Prostate gland (tissue), 2 donors: ENCODE data around the gene ROR1. TPM values are rescaled to one million over a fixed set of nuclear protein-coding genes. Genes with fewer than 3 reads are reported as not detected.

ENCODE experiments used
- DNase-seq: peaks from one replicate; pipeline ENCODE4 v3.0.0-alpha.2; 2019; ENCODE audit warnings: low spot score
- H3K27ac ChIP-seq, 2 donors: fragments of 200-600 bp; sonication (generic); 2 replicates each; pipeline ENCODE4 v1.5.1; 2017 to 2019
- H3K27me3 ChIP-seq: fragments of 200-600 bp; sonication (generic); replicated peaks from 2 replicates; pipeline ENCODE4 v1.5.1; 2019; ENCODE audit not compliant: insufficient read depth
- H3K36me3 ChIP-seq, 2 donors: fragments of 200-600 bp; sonication (generic); 1 replicate in 1 of 2; 2 replicates in 1 of 2; pipeline versions ENCODE4 v1.5.1 to v1.8.1; 2017 to 2019
- H3K4me1 ChIP-seq: fragments of 200-600 bp; sonication (generic); replicated peaks from 2 replicates; pipeline ENCODE4 v1.5.1; 2019
- H3K4me3 ChIP-seq, 2 donors: fragments of 200-600 bp; sonication (generic); 2 replicates each; pipeline ENCODE4 v1.5.1; 2017 to 2019
- H3K9me3 ChIP-seq: fragments of 200-600 bp; sonication (generic); 2 replicates; pipeline ENCODE4 v1.5.1; 2017
- CTCF ChIP-seq, 4 experiments: fragments of 200-600 bp in 2 of 4; fragments of 450-650 bp in 2 of 4; sonication (generic) in 2 of 4; IDR thresholded peaks; 1 replicate in 3 of 4; 2 replicates in 1 of 4; pipeline ENCODE4 v1.5.1; 2016 to 2019; ENCODE audit warnings: antibody characterized with exemption in 4 of 4, mild to moderate bottlenecking in 2 of 4, moderate library complexity in 2 of 4
- POLR2A ChIP-seq: fragments of 450-650 bp; IDR thresholded peaks from one replicate; pipeline ENCODE4 v1.6.1; 2016; ENCODE audit warnings: antibody characterized with exemption, mild to moderate bottlenecking
- POLR2AphosphoS5 ChIP-seq: sonication (generic); formaldehyde crosslinking; IDR thresholded peaks from one replicate; pipeline ENCODE4 v1.6.1; 2017; ENCODE audit warnings: antibody characterized with exemption
- WGBS: methylation state at CpG from one replicate; pipeline ENCODE4 v1.1.5; 2018; 5-methylcytosine and 5-hydroxymethylcytosine counted together
- intact Hi-C: fragments of 100-400 bp; cut with DNase I; formaldehyde crosslinking; loops from one replicate; pipeline ENCODE4 v1.14.2; 2022
- total RNA-seq, 2 donors: library from RNA; depleted of rRNA; stranded (reverse); fragments of >200 nt; gene quantifications; one replicate each; pipeline ENCODE4 v1.1.0, GENCODE V29; 2016

ROR1 gene
- total RNA-seq, 2 donors from 2014 or later: 7.3 to 11.1 TPM

GRCh38 chr1:63893976-63894375 is 120.2 kb downstream of the ROR1 start:
- intact Hi-C loops: no loop called here
- 92% methylated on average over 3 of the region's 3 CpGs for WGBS
- no peak for TF ChIP-seq POLR2A
- TF ChIP-seq CTCF (IDR thresholded peaks at IDR 0.05): no peak
- no peak for TF ChIP-seq POLR2AphosphoS5
- H3K36me3 ChIP-seq: no peaks in the 10 kb centered on the region
- H3K27ac ChIP-seq: no peak overlapping the region
- no peaks in the 10 kb centered on the region for H3K27me3 ChIP-seq
- no peaks in the 10 kb centered on the region for H3K9me3 ChIP-seq
- H3K4me1 ChIP-seq: no peaks in the 10 kb centered on the region
- DNase-seq: no peak
- no peak overlapping the region for H3K4me3 ChIP-seq

- Histone ChIP-seq H3K4me1 (no peaks in the 10 kb centered on the region), H3K4me3 (no peak overlapping the region), H3K36me3 (no peaks in the 10 kb centered on the region), H3K27me3 (no peaks in the 10 kb centered on the region), H3K27ac (no peak overlapping the region), H3K9me3 (no peaks in the 10 kb centered on the region)
- 75% methylated on average over 3 of the region's 3 CpGs for WGBS
- no peak for DNase-seq
- intact Hi-C loops: no loop called here
- TF ChIP-seq CTCF (IDR thresholded peaks at IDR 0.05) (no peak), POLR2A (no peak), POLR2AphosphoS5 (no peak)
Observed at GRCh38 chr1:63894627-63895265, 120.9 kb downstream of the ROR1 start.

GRCh38 chr1:63896755-63897154 is 122.9 kb downstream of the ROR1 start:
- H3K9me3 ChIP-seq: no peaks in the 10 kb centered on the region
- TF ChIP-seq CTCF (IDR thresholded peaks at IDR 0.05) (no peak), POLR2A (no peak), POLR2AphosphoS5 (no peak)
- 81% methylated on average over 2 of the region's 2 CpGs for WGBS
- H3K27ac ChIP-seq: no peak overlapping the region
- DNase-seq: no peak
- H3K4me1 ChIP-seq: no peaks in the 10 kb centered on the region
- intact Hi-C loops: no loop called here
- H3K36me3 ChIP-seq: no peaks in the 10 kb centered on the region
- no peak overlapping the region for H3K4me3 ChIP-seq
- H3K27me3 ChIP-seq: no peaks in the 10 kb centered on the region

- intact Hi-C loops: no loop called here
- WGBS: 47% methylated on average over 6 of the region's 6 CpGs
- no peak overlapping the region for H3K27ac ChIP-seq
Observed at GRCh38 chr1:63898428-63899196, 124.8 kb downstream of the ROR1 start.

More at GRCh38 chr1:63898428-63899196, 124.8 kb downstream of the ROR1 start:
- Histone ChIP-seq H3K27me3 (no peaks in the 10 kb centered on the region), H3K36me3 (no peaks in the 10 kb centered on the region), H3K9me3 (no peaks in the 10 kb centered on the region), H3K4me3 (no peak overlapping the region), H3K4me1 (no peaks in the 10 kb centered on the region)
- TF ChIP-seq CTCF (IDR thresholded peaks at IDR 0.05) (no peak), POLR2AphosphoS5 (no peak), POLR2A (no peak)
- no peak for DNase-seq
